ENCODE measurements around the gene CYB5R2. TPM values are rescaled to one million over a fixed set of nuclear protein-coding genes. Genes with fewer than 3 reads are reported as not detected.

Gene CYB5R2
- total and polyA plus RNA-seq, 4 donors, result 0.19 to 3.7 (median 2.0) TPM

DNA sequence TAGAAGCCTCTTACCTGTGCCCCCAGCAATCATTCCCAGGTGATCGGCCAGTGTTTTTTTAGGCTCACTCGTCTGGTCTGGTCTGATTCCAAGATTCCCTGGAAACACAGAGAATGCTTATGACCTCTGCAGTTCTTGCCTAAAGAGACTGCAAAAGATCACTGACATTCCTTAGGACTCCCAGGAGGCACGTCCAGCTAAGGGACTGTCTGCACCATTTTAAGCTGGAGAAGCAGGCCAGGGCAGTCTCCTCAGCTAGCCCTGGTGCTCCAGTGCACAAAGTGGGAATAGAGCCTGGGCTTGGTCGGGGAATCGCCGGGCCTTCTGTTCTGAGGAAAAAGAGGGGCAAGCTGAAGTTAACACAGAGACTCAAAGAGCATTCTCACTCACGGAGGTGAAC is 4.8 kb downstream of the CYB5R2 start (continued):
- TF ChIP-seq ATF3 (IDR thresholded peaks at IDR 0.05) (no peak), YY1 (IDR thresholded peaks at IDR 0.05) (no peak)

DNA sequence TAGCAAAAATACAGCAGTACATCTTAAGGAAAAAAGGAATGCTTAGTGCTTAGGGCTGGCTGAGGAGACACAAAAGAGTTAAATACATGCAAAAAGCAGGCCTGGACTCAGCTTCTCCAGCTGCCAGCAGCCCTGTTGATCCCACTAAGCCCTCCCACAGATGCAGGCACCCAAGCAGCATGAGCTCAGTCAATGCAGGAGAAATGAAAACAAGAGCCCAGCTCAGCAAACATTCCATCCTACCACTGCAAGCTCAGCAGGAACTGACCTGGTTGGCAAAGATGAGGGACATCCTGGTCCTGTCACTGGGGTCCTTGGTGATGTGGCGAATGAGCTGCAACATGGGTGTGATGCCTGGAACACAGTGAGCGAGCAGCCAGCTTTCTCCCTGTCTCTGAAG is 5.8 kb downstream of the CYB5R2 start:
- Histone ChIP-seq H3K36me3 (ENCODE audit: control insufficient read depth in 4 of 4, insufficient read depth in 3 of 4, low read depth in 1 of 4, low read length in 3 of 4) (peaks cover 0 to 8% (median 2%) of the 10 kb centered on the region in 4 donors), H3K27me3 (ENCODE audit: control insufficient read depth in 4 of 4, insufficient read depth in 4 of 4, low read length in 3 of 4) (no peaks in the 10 kb centered on the region), H3K4me3 (ENCODE audit: low read depth in 1 of 3, low read length in 3 of 3) (no peak overlapping the region), H3K9me3 (ENCODE audit: control insufficient read depth in 4 of 4, low read length in 3 of 4) (no peaks in the 10 kb centered on the region), H3K4me1 (ENCODE audit: control insufficient read depth in 4 of 4, insufficient read depth in 4 of 4, low read length in 3 of 4) (peaks cover 0 to 4% (median 1%) of the 10 kb centered on the region in 4 donors), H3K27ac (ENCODE audit: low read depth in 1 of 2, low read length in 2 of 2) (no peak overlapping the region), H3K9ac (ENCODE audit: low read depth in 1 of 2, low read length in 2 of 2) (no peak overlapping the region)
- TF ChIP-seq, protein P1, sequence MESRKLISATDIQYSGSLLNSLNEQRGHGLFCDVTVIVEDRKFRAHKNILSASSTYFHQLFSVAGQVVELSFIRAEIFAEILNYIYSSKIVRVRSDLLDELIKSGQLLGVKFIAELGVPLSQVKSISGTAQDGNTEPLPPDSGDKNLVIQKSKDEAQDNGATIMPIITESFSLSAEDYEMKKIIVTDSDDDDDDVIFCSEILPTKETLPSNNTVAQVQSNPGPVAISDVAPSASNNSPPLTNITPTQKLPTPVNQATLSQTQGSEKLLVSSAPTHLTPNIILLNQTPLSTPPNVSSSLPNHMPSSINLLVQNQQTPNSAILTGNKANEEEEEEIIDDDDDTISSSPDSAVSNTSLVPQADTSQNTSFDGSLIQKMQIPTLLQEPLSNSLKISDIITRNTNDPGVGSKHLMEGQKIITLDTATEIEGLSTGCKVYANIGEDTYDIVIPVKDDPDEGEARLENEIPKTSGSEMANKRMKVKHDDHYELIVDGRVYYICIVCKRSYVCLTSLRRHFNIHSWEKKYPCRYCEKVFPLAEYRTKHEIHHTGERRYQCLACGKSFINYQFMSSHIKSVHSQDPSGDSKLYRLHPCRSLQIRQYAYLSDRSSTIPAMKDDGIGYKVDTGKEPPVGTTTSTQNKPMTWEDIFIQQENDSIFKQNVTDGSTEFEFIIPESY (IDR thresholded peaks at IDR 0.05), result no peak
- TF ChIP-seq RXRA (IDR thresholded peaks at IDR 0.05), result no peak
- no peak for TF ChIP-seq FOXA1 (IDR thresholded peaks at IDR 0.05)
- TF ChIP-seq HNF4A (conservative IDR thresholded peaks at IDR 0.05), result no peak
- TF ChIP-seq EGR1 (IDR thresholded peaks at IDR 0.05; ENCODE audit: low read depth in 2 of 2), result no peak
- TF ChIP-seq ATF3 (IDR thresholded peaks at IDR 0.05), result no peak
- 93% methylated on average over 2 of the region's 2 CpGs for WGBS
- DNase-seq (ENCODE audit: low spot score), result no peak

GRCh38 chr11:7666292-7666866 is 6.9 kb downstream of the CYB5R2 start:
- Histone ChIP-seq H3K4me3 (ENCODE audit: low read depth in 1 of 3, low read length in 3 of 3) (no peak overlapping the region), H3K36me3 (ENCODE audit: control insufficient read depth in 4 of 4, insufficient read depth in 3 of 4, low read depth in 1 of 4, low read length in 3 of 4) (peaks cover 0 to 8% (median 2%) of the 10 kb centered on the region in 4 donors), H3K27ac (ENCODE audit: low read depth in 1 of 2, low read length in 2 of 2) (no peak overlapping the region), H3K9me3 (ENCODE audit: control insufficient read depth in 4 of 4, low read length in 3 of 4) (no peaks in the 10 kb centered on the region), H3K4me1 (ENCODE audit: control insufficient read depth in 4 of 4, insufficient read depth in 4 of 4, low read length in 3 of 4) (peaks cover 0 to 4% (median 0%) of the 10 kb centered on the region in 4 donors), H3K27me3 (ENCODE audit: control insufficient read depth in 4 of 4, insufficient read depth in 4 of 4, low read length in 3 of 4) (no peaks in the 10 kb centered on the region), H3K9ac (ENCODE audit: low read depth in 1 of 2, low read length in 2 of 2) (no peak overlapping the region)
- TF ChIP-seq NR2F2 (IDR thresholded peaks at IDR 0.05), result no peak
- TF ChIP-seq HNF4A (conservative IDR thresholded peaks at IDR 0.05), result no peak
- TF ChIP-seq RXRA (IDR thresholded peaks at IDR 0.05), result no peak
- no peak for TF ChIP-seq FOXA2 (IDR thresholded peaks at IDR 0.05)
- no peak for TF ChIP-seq RAD21 (IDR thresholded peaks at IDR 0.05)
- no peak for TF ChIP-seq ATF3 (IDR thresholded peaks at IDR 0.05)
- no peak for TF ChIP-seq JUND (IDR thresholded peaks at IDR 0.05)
- TF ChIP-seq CTCF (IDR thresholded peaks at IDR 0.05; ENCODE audit: low read depth, low read length, missing input control), result no peak
- no peak for TF ChIP-seq GABPA (IDR thresholded peaks at IDR 0.05 in 1 of 2, conservative IDR thresholded peaks at IDR 0.05 in 1 of 2)
- no peak for TF ChIP-seq MAX (IDR thresholded peaks at IDR 0.05)
- no peak for TF ChIP-seq REST (IDR thresholded peaks at IDR 0.05)
- DNase-seq (ENCODE audit: low spot score), result no peak
- 81% methylated on average over 7 of the region's 7 CpGs for WGBS
